ENCODE measurements around the gene RALB. TPM values are rescaled to one million over a fixed set of nuclear protein-coding genes. Genes with fewer than 3 reads are reported as not detected.
"Not testable (repeated sequence)": the region's sequence is repeated elsewhere in the genome, so short reads cannot be mapped to it uniquely, and the experiment has no call there.

RALB gene
- total RNA-seq, 4 donors from 2014 or later, result 41.5 to 59.1 (median 54.4) TPM

GRCh38 chr2:120255986-120256650 is 3.5 kb downstream of the RALB start:
- 77% methylated on average over 9 of the region's 9 CpGs for WGBS
- intact Hi-C loops (cut with DNase I), result loop anchor here (10.0 kb wide), 1 partner anchor 59 kb away; no protein-coding TSS in a partner anchor
- Histone ChIP-seq H3K4me1 (peaks cover 27 to 69% (median 53%) of the 10 kb centered on the region in 4 donors), H3K27ac (replicated peaks in 1 of 4) (no peak overlapping the region), H3K4me3 (no peak overlapping the region), H3K9me3 (peaks cover 0 to 5% (median 0%) of the 10 kb centered on the region in 4 donors), H3K36me3 (peaks cover 0 to 3% (median 0%) of the 10 kb centered on the region in 4 donors), H3K27me3 (no peaks in the 10 kb centered on the region)
- no peak for TF ChIP-seq POLR2AphosphoS5 (IDR thresholded peaks at IDR 0.05)
- no peak for TF ChIP-seq POLR2A (IDR thresholded peaks at IDR 0.05; ENCODE audit: low read depth)
- TF ChIP-seq, protein P1, sequence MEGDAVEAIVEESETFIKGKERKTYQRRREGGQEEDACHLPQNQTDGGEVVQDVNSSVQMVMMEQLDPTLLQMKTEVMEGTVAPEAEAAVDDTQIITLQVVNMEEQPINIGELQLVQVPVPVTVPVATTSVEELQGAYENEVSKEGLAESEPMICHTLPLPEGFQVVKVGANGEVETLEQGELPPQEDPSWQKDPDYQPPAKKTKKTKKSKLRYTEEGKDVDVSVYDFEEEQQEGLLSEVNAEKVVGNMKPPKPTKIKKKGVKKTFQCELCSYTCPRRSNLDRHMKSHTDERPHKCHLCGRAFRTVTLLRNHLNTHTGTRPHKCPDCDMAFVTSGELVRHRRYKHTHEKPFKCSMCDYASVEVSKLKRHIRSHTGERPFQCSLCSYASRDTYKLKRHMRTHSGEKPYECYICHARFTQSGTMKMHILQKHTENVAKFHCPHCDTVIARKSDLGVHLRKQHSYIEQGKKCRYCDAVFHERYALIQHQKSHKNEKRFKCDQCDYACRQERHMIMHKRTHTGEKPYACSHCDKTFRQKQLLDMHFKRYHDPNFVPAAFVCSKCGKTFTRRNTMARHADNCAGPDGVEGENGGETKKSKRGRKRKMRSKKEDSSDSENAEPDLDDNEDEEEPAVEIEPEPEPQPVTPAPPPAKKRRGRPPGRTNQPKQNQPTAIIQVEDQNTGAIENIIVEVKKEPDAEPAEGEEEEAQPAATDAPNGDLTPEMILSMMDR (IDR thresholded peaks at IDR 0.05), result no peak
- TF ChIP-seq EP300 (IDR thresholded peaks at IDR 0.05), result no peak
- DNase-seq (ENCODE audit: extremely low spot score), result no peak

DNA sequence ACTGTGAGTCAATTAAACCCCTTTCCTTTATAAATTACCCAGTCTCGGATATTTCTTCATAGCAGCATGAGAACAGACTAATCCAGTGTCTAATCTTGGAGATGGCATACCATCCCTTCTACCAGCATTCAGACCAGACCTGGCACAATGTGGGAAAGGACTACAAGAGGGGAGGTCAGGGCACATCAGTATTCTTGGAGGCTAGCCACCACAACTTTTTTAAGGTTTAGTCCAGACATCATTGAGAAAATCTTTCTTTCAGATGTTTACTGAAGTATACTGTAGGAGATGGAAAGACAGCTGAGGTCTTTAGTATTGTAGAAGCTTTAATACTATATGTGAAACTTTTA is 4.0 kb downstream of the RALB start:
- whole genome bisulfite sequencing, result 69% methylated on average over 1 of the region's 1 CpG
- Histone ChIP-seq H3K9me3 (peaks cover 0 to 5% (median 0%) of the 10 kb centered on the region in 4 donors), H3K36me3 (peaks cover 0 to 3% (median 0%) of the 10 kb centered on the region in 4 donors), H3K4me3 (no peak overlapping the region), H3K4me1 (peaks cover 27 to 71% (median 53%) of the 10 kb centered on the region in 4 donors), H3K27me3 (no peaks in the 10 kb centered on the region), H3K27ac (replicated peaks in 1 of 4) (no peak overlapping the region)
- DNase-seq (ENCODE audit: extremely low spot score), result no peak
- intact Hi-C loops (cut with DNase I), result loop anchor here (10.0 kb wide), 1 partner anchor 58 kb away; no protein-coding TSS in a partner anchor
- no peak for TF ChIP-seq POLR2A (IDR thresholded peaks at IDR 0.05; ENCODE audit: low read depth)
- no peak for TF ChIP-seq POLR2AphosphoS5 (IDR thresholded peaks at IDR 0.05)
- TF ChIP-seq, protein P1 (IDR thresholded peaks at IDR 0.05), result no peak
- no peak for TF ChIP-seq EP300 (IDR thresholded peaks at IDR 0.05)

- Histone ChIP-seq H3K27ac (replicated peaks in 1 of 4) (no peak overlapping the region), H3K9me3 (peaks cover 0 to 5% (median 0%) of the 10 kb centered on the region in 4 donors), H3K4me1 (peaks cover 27 to 71% (median 48%) of the 10 kb centered on the region in 4 donors), H3K27me3 (no peaks in the 10 kb centered on the region), H3K4me3 (no peak overlapping the region), H3K36me3 (peaks cover 0 to 3% (median 0%) of the 10 kb centered on the region in 4 donors)
- TF ChIP-seq, protein P1 (IDR thresholded peaks at IDR 0.05), result no peak
- no peak for TF ChIP-seq POLR2A (IDR thresholded peaks at IDR 0.05; ENCODE audit: low read depth)
- no peak for TF ChIP-seq EP300 (IDR thresholded peaks at IDR 0.05)
- TF ChIP-seq POLR2AphosphoS5 (IDR thresholded peaks at IDR 0.05), result no peak
- WGBS, result 54% methylated on average over 1 of the region's 1 CpG
- intact Hi-C loops (cut with DNase I), result loop anchor here (10.0 kb wide), 1 partner anchor 57 kb away; no protein-coding TSS in a partner anchor
- DNase-seq (ENCODE audit: extremely low spot score), result no peak
Observed at GRCh38 chr2:120257522-120257921, 4.9 kb downstream of the RALB start.

DNA sequence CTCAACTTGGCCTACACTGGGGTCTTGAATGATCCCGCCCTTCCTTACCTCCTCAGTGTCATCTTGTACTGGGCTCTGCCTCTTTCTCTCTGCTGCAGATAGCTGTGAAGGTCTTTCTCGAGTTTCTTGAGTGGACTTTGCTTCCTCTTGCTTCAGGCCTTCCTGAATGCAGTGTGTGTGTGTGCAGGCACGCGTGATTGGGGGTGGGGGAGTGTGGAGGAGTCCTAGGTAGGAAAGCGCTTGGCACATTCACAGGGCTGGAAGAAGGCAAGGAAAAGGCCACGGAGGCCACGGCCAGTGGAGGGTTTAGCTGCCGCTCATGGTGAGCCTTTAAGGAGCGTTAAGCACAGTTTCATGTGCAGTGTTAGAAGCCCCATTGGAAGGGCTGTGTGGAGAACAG is 5.5 kb downstream of the RALB start:
- intact Hi-C loops (cut with DNase I), result loop anchor here (10.0 kb wide), 1 partner anchor 57 kb away; no protein-coding TSS in a partner anchor
- no peak overlapping the region for H3K27ac ChIP-seq (replicated peaks in 1 of 4)
- 90% methylated on average over 9 of the region's 9 CpGs for WGBS
- H3K9me3 ChIP-seq, result peaks cover 0 to 5% (median 0%) of the 10 kb centered on the region in 4 donors
- H3K4me1 ChIP-seq, result peaks cover 27 to 71% (median 50%) of the 10 kb centered on the region in 4 donors
- no peak overlapping the region for H3K4me3 ChIP-seq
- TF ChIP-seq POLR2AphosphoS5 (IDR thresholded peaks at IDR 0.05) (no peak), POLR2A (IDR thresholded peaks at IDR 0.05; ENCODE audit: low read depth) (no peak), EP300 (IDR thresholded peaks at IDR 0.05) (no peak)
- TF ChIP-seq, protein P1 (IDR thresholded peaks at IDR 0.05), result no peak
- H3K27me3 ChIP-seq, result no peaks in the 10 kb centered on the region
- DNase-seq (ENCODE audit: extremely low spot score), result no peak
- peaks cover 0 to 3% (median 0%) of the 10 kb centered on the region in 4 donors for H3K36me3 ChIP-seq

DNA sequence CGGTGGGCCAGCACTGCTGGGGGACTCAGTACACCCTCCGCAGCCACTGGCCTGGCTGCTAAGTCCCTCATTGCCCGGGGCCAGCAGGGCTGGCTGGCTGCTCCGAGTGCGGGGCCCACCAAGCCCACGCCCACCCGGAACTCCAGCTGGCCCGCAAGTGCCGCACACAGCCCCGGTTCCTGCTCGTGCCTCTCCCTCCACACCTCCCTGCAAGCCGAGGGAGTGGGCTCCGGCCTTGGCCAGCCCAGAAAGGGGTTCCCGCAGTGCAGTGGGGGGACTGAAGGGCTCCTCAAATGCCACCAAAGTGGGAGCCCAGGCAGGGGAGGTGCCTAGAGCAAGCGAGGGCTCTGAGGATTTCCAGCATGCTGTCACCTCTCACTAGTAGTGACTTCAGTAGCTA is 7.3 kb downstream of the RALB start:
- H3K27ac ChIP-seq (replicated peaks in 1 of 4), result peak overlapping the region in 1 of 4 donors; percentile 36
- not testable (repeated sequence) for H3K4me3 ChIP-seq; H3K27me3 ChIP-seq; DNase-seq (ENCODE audit: extremely low spot score); H3K9me3 ChIP-seq; H3K36me3 ChIP-seq
- intact Hi-C loops (cut with DNase I), result loop anchor here (10.0 kb wide), 1 partner anchor 55 kb away; no protein-coding TSS in a partner anchor
- 99% methylated on average over 6 of the region's 15 CpGs for WGBS
- H3K4me1 ChIP-seq, result peaks cover 13 to 55% (median 36%) of the 10 kb centered on the region in 4 donors

All from esophagus muscularis mucosa (tissue), 4 donors.